ENCODE measurements around the gene SPRN.
A peak's percentile ranks its signal among the peaks of the same experiment; 100 is the strongest.
"Not testable (repeated sequence)": the region's sequence is repeated elsewhere in the genome, so short reads cannot be mapped to it uniquely, and the experiment has no call there.

Gene SPRN

GRCh38 chr10:133439517-133440461, 15.4 kb upstream of the SPRN start:
- no peak for DNase-seq (ENCODE audit: low spot score)

- peak; percentile 43 for DNase-seq (ENCODE audit: low spot score)
These were observed 14.4 kb upstream of the SPRN start for GRCh38 chr10:133438711-133439273.

- not testable (repeated sequence) for DNase-seq (ENCODE audit: low spot score)
These were observed 8.4 kb upstream of the SPRN start for GRCh38 chr10:133432789-133433188.

GRCh38 chr10:133431888-133432613, 7.6 kb upstream of the SPRN start:
- DNase-seq (ENCODE audit: low spot score), result not testable (repeated sequence)

GRCh38 chr10:133429571-133429970, 5.1 kb upstream of the SPRN start:
- DNase-seq (ENCODE audit: low spot score), result not testable (repeated sequence)

GRCh38 chr10:133424102-133424501, 323 bp downstream of the SPRN start:
- DNase-seq (ENCODE audit: low spot score), result not testable (repeated sequence)

GRCh38 chr10:133422807-133423771, 1.3 kb downstream of the SPRN start:
- DNase-seq (ENCODE audit: low spot score), result no peak

GRCh38 chr10:133422223-133422806, 2.1 kb downstream of the SPRN start:
- no peak for DNase-seq (ENCODE audit: low spot score)

- DNase-seq (ENCODE audit: low spot score), result no peak
These were observed 2.8 kb downstream of the SPRN start for GRCh38 chr10:133421336-133422222.

GRCh38 chr10:133420579-133420978, 3.8 kb downstream of the SPRN start:
- DNase-seq (ENCODE audit: low spot score), result no peak

GRCh38 chr10:133420028-133420427, 4.4 kb downstream of the SPRN start:
- no peak for DNase-seq (ENCODE audit: low spot score)

GRCh38 chr10:133419211-133419950, 5.0 kb downstream of the SPRN start:
- DNase-seq (ENCODE audit: low spot score), result no peak

GRCh38 chr10:133418289-133418993, 6.0 kb downstream of the SPRN start:
- DNase-seq (ENCODE audit: low spot score), result no peak

- no peak for DNase-seq (ENCODE audit: low spot score)
These were observed 8.7 kb downstream of the SPRN start for GRCh38 chr10:133415752-133416151.

- DNase-seq (ENCODE audit: low spot score), result not testable (repeated sequence)
These were observed 10.0 kb downstream of the SPRN start for GRCh38 chr10:133414401-133414800.

- DNase-seq (ENCODE audit: low spot score), result no peak
These were observed 12.1 kb downstream of the SPRN start for GRCh38 chr10:133412381-133412711.

- DNase-seq (ENCODE audit: low spot score), result no peak
These were observed 12.7 kb downstream of the SPRN start for GRCh38 chr10:133411523-133412380.

Data from CD4-positive, alpha-beta T cell treated with Interleukin-15 for 4 hours (primary cell).